Thoracic aorta (tissue), 2 donors: ENCODE data around the gene ARHGAP44. TPM values are rescaled to one million over a fixed set of nuclear protein-coding genes. Genes with fewer than 3 reads are reported as not detected.

Experiments used
- ATAC-seq: fragments of 150-250 bp; one replicate; pipeline ENCODE4 v1.8.0; 2017; ENCODE audit warnings: low read depth; ENCODE audit not compliant: insufficient number of reproducible peaks, low FRiP score
- DNase-seq: peaks from one replicate; pipeline ENCODE4 v3.0.0-alpha.2; 2020; ENCODE audit warnings: low spot score
- H3K27ac ChIP-seq, 2 donors: fragments of 200-600 bp; sonication (generic); 1 replicate in 1 of 2; 2 replicates in 1 of 2; pipeline ENCODE4 v1.5.1; 2016; ENCODE audit warnings: mild to moderate bottlenecking in 2 of 2, moderate library complexity in 2 of 2
- H3K27me3 ChIP-seq: fragments of 200-600 bp; sonication (generic); replicated peaks from 2 replicates; pipeline ENCODE4 v1.6.0; 2016; ENCODE audit warnings: mild to moderate bottlenecking; ENCODE audit not compliant: insufficient read depth
- H3K36me3 ChIP-seq: fragments of 200-600 bp; sonication (generic); one replicate; pipeline ENCODE4 v1.5.1; 2016
- H3K4me1 ChIP-seq, 2 donors: fragments of 200-600 bp; sonication (generic); 1 replicate in 1 of 2; 2 replicates in 1 of 2; pipeline versions ENCODE4 v1.5.1 to v1.6.0; 2016; ENCODE audit warnings: low read depth in 2 of 2, mild to moderate bottlenecking in 1 of 2; ENCODE audit not compliant: control insufficient read depth in 1 of 2
- H3K4me3 ChIP-seq: fragments of 200-600 bp; sonication (generic); 2 replicates; pipeline ENCODE4 v1.5.1; 2016; ENCODE audit warnings: mild to moderate bottlenecking
- H3K9me3 ChIP-seq: fragments of 200-600 bp; sonication (generic); 2 replicates; pipeline ENCODE4 v1.5.1; 2016
- CTCF ChIP-seq: fragments of 200-600 bp; sonication (generic); IDR thresholded peaks from one replicate; pipeline ENCODE4 v1.5.1; 2019; ENCODE audit warnings: antibody characterized with exemption
- total RNA-seq, 2 donors: library from RNA; depleted of rRNA; stranded (reverse); fragments of >200 nt; gene quantifications; one replicate each; pipeline versions ENCODE4 v1.1.0 to v1.2.3, GENCODE V29; 2016

The ARHGAP44 gene
- total RNA-seq, 2 donors from 2014 or later, result 7.3 to 10.3 TPM

GRCh38 chr17:12911239-12911638 is 121.9 kb downstream of the ARHGAP44 start:
- Histone ChIP-seq H3K27me3 (no peaks in the 10 kb centered on the region), H3K4me1 (no peaks in the 10 kb centered on the region), H3K27ac (no peak overlapping the region), H3K36me3 (peaks cover 3% of the 10 kb centered on the region), H3K4me3 (no peak overlapping the region), H3K9me3 (peaks cover 3% of the 10 kb centered on the region)
- TF ChIP-seq CTCF, result no peak
- DNase-seq (no peak), ATAC-seq (no peak)

GRCh38 chr17:12917399-12917798 is 128.1 kb downstream of the ARHGAP44 start:
- no peak for TF ChIP-seq CTCF
- Histone ChIP-seq H3K27ac (no peak overlapping the region), H3K4me1 (no peaks in the 10 kb centered on the region), H3K4me3 (no peak overlapping the region), H3K27me3 (no peaks in the 10 kb centered on the region), H3K9me3 (no peaks in the 10 kb centered on the region), H3K36me3 (no peaks in the 10 kb centered on the region)
- DNase-seq (no peak), ATAC-seq (no peak)

- no peak overlapping the region for H3K4me3 ChIP-seq
- no peaks in the 10 kb centered on the region for H3K27me3 ChIP-seq
- H3K4me1 ChIP-seq, result no peaks in the 10 kb centered on the region
- H3K9me3 ChIP-seq, result no peaks in the 10 kb centered on the region
- ATAC-seq (no peak), DNase-seq (no peak)
- no peak for TF ChIP-seq CTCF
- H3K27ac ChIP-seq, result no peak overlapping the region
- H3K36me3 ChIP-seq, result no peaks in the 10 kb centered on the region
Measured at GRCh38 chr17:12918142-12918541, 128.8 kb downstream of the ARHGAP44 start.

GRCh38 chr17:12922120-12922519 is 132.8 kb downstream of the ARHGAP44 start:
- no peak overlapping the region for H3K4me3 ChIP-seq
- no peaks in the 10 kb centered on the region for H3K27me3 ChIP-seq
- H3K9me3 ChIP-seq, result no peaks in the 10 kb centered on the region
- DNase-seq, result no peak
- H3K27ac ChIP-seq, result no peak overlapping the region
- no peak for ATAC-seq
- no peak for TF ChIP-seq CTCF
- no peaks in the 10 kb centered on the region for H3K36me3 ChIP-seq
- H3K4me1 ChIP-seq, result peaks cover 0 to 2% of the 10 kb centered on the region in 2 donors

- no peak for ATAC-seq
- no peak overlapping the region for H3K27ac ChIP-seq
- TF ChIP-seq CTCF, result no peak
Measured at GRCh38 chr17:12924614-12925013, 135.3 kb downstream of the ARHGAP44 start.

More at GRCh38 chr17:12924614-12925013, 135.3 kb downstream of the ARHGAP44 start:
- H3K4me3 ChIP-seq, result no peak overlapping the region
- DNase-seq, result no peak
- no peaks in the 10 kb centered on the region for H3K27me3 ChIP-seq
- H3K4me1 ChIP-seq, result peaks cover 3 to 20% of the 10 kb centered on the region in 2 donors
- no peaks in the 10 kb centered on the region for H3K36me3 ChIP-seq
- no peaks in the 10 kb centered on the region for H3K9me3 ChIP-seq
